GM23338 (cell line): ENCODE results near the gene MLEC. TPM values are rescaled to one million over a fixed set of nuclear protein-coding genes. Genes with fewer than 3 reads are reported as not detected.

Experiments used
- ATAC-seq: fragments of 200-7000 bp; cut with Tn5 transposase; 3 replicates; pipeline ENCODE4 v1.9.1; 2020
- DNase-seq: peaks from one replicate; pipeline ENCODE4 v3.0.0-alpha.2; 2015; ENCODE audit warnings: low spot score
- H2AFZ ChIP-seq: fragments of 200-600 bp; sonication (generic); 2 replicates; pipeline ENCODE4 v1.8.0; 2016; ENCODE audit warnings: antibody characterized with exemption, mild to moderate bottlenecking, moderate library complexity
- H3F3A ChIP-seq: fragments of 200-600 bp; sonication (generic); replicated peaks from 2 replicates; pipeline ENCODE4 v1.8.0; 2017; ENCODE audit warnings: antibody characterized with exemption, mixed run types, low read depth
- H3K27ac ChIP-seq: fragments of 200-600 bp; sonication (generic); 2 replicates; pipeline ENCODE4 v1.6.1; 2016; ENCODE audit warnings: low read depth
- H3K27me3 ChIP-seq: fragments of 200-600 bp; sonication (generic); 2 replicates; pipeline ENCODE4 v1.8.0; 2016; ENCODE audit warnings: mild to moderate bottlenecking, mixed run types, moderate library complexity; ENCODE audit not compliant: insufficient read depth
- H3K36me3 ChIP-seq: fragments of 200-600 bp; sonication (generic); 2 replicates; pipeline ENCODE4 v1.8.0; 2016; ENCODE audit warnings: mild to moderate bottlenecking; ENCODE audit not compliant: insufficient read depth
- H3K4me1 ChIP-seq: fragments of 200-600 bp; sonication (generic); 2 replicates; pipeline ENCODE4 v1.8.0; 2016; ENCODE audit warnings: mild to moderate bottlenecking, moderate library complexity; ENCODE audit not compliant: insufficient read depth
- H3K4me2 ChIP-seq: fragments of 200-600 bp; sonication (generic); 2 replicates; pipeline ENCODE4 v1.7.1; 2017; ENCODE audit warnings: mixed run types
- H3K4me3 ChIP-seq: fragments of 200-600 bp; sonication (generic); 2 replicates; pipeline ENCODE4 v1.6.1; 2016; ENCODE audit warnings: mixed run types
- H3K79me2 ChIP-seq: fragments of 200-600 bp; sonication (generic); replicated peaks from 2 replicates; pipeline ENCODE4 v1.8.0; 2017; ENCODE audit warnings: mild to moderate bottlenecking; ENCODE audit not compliant: insufficient read depth
- H3K9me2 ChIP-seq: fragments of 200-600 bp; sonication (generic); 2 replicates; pipeline ENCODE4 v1.8.0; 2017; ENCODE audit not compliant: insufficient read depth
- H4K20me1 ChIP-seq: fragments of 200-600 bp; sonication (generic); replicated peaks from 2 replicates; pipeline ENCODE4 v1.8.0; 2017; ENCODE audit warnings: mild to moderate bottlenecking; ENCODE audit not compliant: insufficient read depth
- H3K27ac Mint-ChIP-seq: 2 replicates; pipeline ENCODE4 v1.8.0; 2020; ENCODE audit warnings: inconsistent platforms, mild to moderate bottlenecking, moderate library complexity, mixed read lengths
- H3K27me3 Mint-ChIP-seq: 3 replicates; pipeline ENCODE4 v1.8.0; 2022; ENCODE audit warnings: low read depth, mild to moderate bottlenecking, moderate library complexity, mixed read lengths, inconsistent platforms; ENCODE audit not compliant: insufficient read depth, poor library complexity
- H3K36me3 Mint-ChIP-seq: 3 replicates; pipeline ENCODE4 v1.8.0; 2021; ENCODE audit warnings: low read depth, mild to moderate bottlenecking, inconsistent platforms, moderate library complexity, mixed read lengths
- H3K4me1 Mint-ChIP-seq: 3 replicates; pipeline ENCODE4 v1.8.0; 2020; ENCODE audit warnings: mild to moderate bottlenecking, inconsistent platforms, mixed read lengths
- H3K4me3 Mint-ChIP-seq: 3 replicates; pipeline ENCODE4 v1.8.0; 2021; ENCODE audit warnings: moderate library complexity, mild to moderate bottlenecking, inconsistent platforms, mixed read lengths
- H3K9me3 Mint-ChIP-seq: 3 replicates; pipeline ENCODE4 v1.8.0; 2020; ENCODE audit warnings: moderate library complexity, mild to moderate bottlenecking, inconsistent platforms, mixed read lengths
- CREB1 ChIP-seq: fragments of 250-450 bp; sonication (Bioruptor Pico); IDR thresholded peaks from 2 replicates; pipeline ENCODE4 v1.5.0; 2020; ENCODE audit warnings: low read depth, mild to moderate bottlenecking, moderate library complexity
- EZH2 ChIP-seq: fragments of 200-600 bp; sonication (generic); IDR thresholded peaks from one replicate; pipeline ENCODE4 v1.8.0; 2017; ENCODE audit warnings: antibody characterized with exemption, mild to moderate bottlenecking, low read depth; ENCODE audit not compliant: unreplicated experiment
- EZH2phosphoT487 ChIP-seq: fragments of 200-600 bp; sonication (generic); IDR thresholded peaks from one replicate; pipeline ENCODE4 v1.8.1; 2018; ENCODE audit warnings: antibody characterized with exemption; ENCODE audit not compliant: unreplicated experiment
- JUNB ChIP-seq: IDR thresholded peaks from one replicate; pipeline ENCODE4 v1.6.1; 2016; ENCODE audit warnings: antibody characterized with exemption; ENCODE audit not compliant: unreplicated experiment
- STAT1 ChIP-seq: IDR thresholded peaks from one replicate; pipeline ENCODE4 v1.6.1; 2016; ENCODE audit warnings: antibody characterized with exemption; ENCODE audit not compliant: unreplicated experiment
- ZNF114 ChIP-seq: fragments of 250-450 bp; sonication (Bioruptor Pico); IDR thresholded peaks from 2 replicates; pipeline ENCODE4 v1.5.0; 2020; ENCODE audit warnings: mild to moderate bottlenecking, moderate library complexity
- ZNF462 ChIP-seq: fragments of 250-450 bp; sonication (Bioruptor Pico); IDR thresholded peaks from 2 replicates; pipeline ENCODE4 v1.5.0; 2020; ENCODE audit warnings: mild to moderate bottlenecking, moderate library complexity
- polyA plus RNA-seq: library from polyadenylated mRNA; unstranded; fragments of >200 nt; fragmentation: Nextera tagmentation; extraction: Ambion mirVana; gene quantifications from 2 replicates; pipeline ENCODE4 v1.2.1, GENCODE V29; 2016
- total RNA-seq: library from RNA; depleted of rRNA; stranded (reverse); fragments of >200 nt; shearing (Covaris generic); gene quantifications from 2 replicates; pipeline ENCODE4 v1.2.3, GENCODE V29; 2014

The MLEC gene
- total and polyA plus RNA-seq, 2 experiments from 2014 or later = 225 to 264 TPM

DNA sequence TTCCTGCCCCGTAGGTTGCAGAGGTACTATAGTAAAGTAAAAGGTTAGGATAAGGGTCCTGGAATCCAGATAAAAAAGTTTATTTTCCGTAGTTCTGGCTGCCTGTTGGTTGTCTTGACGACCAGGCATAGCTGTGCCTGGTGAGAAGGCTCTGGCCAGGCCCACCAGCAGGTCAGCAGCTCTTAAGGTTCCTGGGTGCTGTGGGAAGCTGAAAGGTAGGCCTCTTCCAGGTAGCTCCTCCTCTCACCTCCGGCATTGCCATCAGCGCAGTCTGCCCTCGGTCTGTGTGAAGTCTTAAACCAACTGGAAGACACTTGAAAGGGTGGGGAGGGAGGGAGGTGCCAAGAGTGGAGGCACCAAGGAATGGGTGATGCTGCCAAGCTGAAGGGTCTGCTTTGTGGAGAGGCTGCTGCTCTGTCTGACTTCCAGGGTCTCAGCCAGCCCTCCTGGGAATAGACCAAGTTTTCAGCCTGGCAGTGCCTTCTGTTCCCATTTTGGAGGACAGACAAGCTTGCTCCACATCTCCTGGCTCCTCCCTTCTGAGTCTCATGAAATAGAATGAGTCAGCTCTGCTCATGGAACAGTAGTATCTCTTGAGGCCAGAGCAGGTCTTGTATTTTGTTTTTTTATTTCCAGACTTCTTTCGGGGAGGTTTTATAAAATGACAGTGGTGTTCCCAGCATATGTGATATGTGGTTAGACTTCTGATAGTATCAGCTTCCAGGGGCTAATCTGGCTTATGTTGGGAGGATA, 33.5 kb downstream of the MLEC start (continued):
- no peak for TF ChIP-seq ZNF462 (CRISPR knock-in tag)
- no peak for TF ChIP-seq ZNF114
- no peak for TF ChIP-seq JUNB

DNA sequence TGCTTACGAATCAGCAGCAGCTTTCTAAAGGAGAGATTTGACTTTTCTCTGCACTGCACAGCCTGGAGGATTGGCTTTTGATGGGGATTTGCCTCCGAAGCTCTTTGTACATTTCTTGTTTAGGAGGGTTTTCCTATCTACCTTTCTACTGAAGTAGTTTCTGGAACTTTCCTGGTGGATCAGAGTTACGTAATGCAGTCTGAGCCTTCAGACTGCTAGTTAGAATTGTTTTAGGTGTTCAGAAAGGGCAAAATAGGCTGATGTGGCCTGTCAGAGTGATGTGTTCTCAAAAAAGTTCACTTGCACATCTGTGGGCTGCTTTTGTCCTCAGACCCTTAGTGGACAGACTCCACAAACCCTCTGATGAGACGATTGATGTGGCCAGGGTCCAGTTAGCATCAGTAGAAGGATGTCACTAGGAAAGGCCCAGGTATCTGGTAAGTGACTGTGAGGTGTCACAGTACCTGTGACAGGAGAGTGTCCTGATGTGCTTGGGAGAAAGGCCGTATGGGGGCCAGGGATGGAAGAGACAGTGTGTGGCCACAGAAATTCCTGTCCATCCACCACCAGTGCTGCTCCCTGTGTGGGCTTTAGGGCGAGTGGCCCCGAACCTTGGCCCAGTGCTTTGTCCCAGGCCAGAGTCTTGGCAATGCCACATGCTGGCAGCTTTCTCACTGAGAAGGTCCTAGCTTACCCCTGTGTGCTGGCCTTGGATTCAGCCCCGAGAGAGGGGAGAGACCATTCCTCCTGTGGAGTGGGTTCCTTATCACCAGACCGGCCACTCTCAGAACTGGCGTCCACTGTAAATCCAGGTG, 34.2 kb downstream of the MLEC start:
- Histone ChIP-seq H2AFZ (no peak overlapping the region), H3K79me2 (peaks cover under 1% of the 10 kb centered on the region; the same call in 1 of the 2 replicates), H3K36me3 (peaks cover 49% of the 10 kb centered on the region), H3K9me2 (no peaks in the 10 kb centered on the region), H3K4me1 (peaks cover 11% of the 10 kb centered on the region), H3F3A (peaks cover 17% of the 10 kb centered on the region), H4K20me1 (peaks cover 29% of the 10 kb centered on the region), H3K27ac (no peak overlapping the region), H3K27me3 (no peaks in the 10 kb centered on the region), H3K4me2 (no peak overlapping the region), H3K4me3 (no peak overlapping the region)
- H3K4me3 Mint-ChIP-seq = no peak overlapping the region
- peaks cover 76% of the 10 kb centered on the region for H3K36me3 Mint-ChIP-seq
- H3K27me3 Mint-ChIP-seq = peaks cover 9% of the 10 kb centered on the region
- H3K27ac Mint-ChIP-seq = no peak overlapping the region
- no peak for DNase-seq
- no peak for ATAC-seq
- H3K9me3 Mint-ChIP-seq = no peaks in the 10 kb centered on the region
- peaks cover 13% of the 10 kb centered on the region for H3K4me1 Mint-ChIP-seq
- TF ChIP-seq EZH2phosphoT487 (no peak), ZNF462 (CRISPR knock-in tag) (no peak), CREB1 (no peak), STAT1 (no peak), EZH2 (no peak)
